ENCODE data around the gene BOD1L1. TPM values are rescaled to one million over a fixed set of nuclear protein-coding genes. Genes with fewer than 3 reads are reported as not detected.

BOD1L1 gene
- total RNA-seq, 2 donors from 2014 or later: 25.9 to 53.1 TPM

DNA sequence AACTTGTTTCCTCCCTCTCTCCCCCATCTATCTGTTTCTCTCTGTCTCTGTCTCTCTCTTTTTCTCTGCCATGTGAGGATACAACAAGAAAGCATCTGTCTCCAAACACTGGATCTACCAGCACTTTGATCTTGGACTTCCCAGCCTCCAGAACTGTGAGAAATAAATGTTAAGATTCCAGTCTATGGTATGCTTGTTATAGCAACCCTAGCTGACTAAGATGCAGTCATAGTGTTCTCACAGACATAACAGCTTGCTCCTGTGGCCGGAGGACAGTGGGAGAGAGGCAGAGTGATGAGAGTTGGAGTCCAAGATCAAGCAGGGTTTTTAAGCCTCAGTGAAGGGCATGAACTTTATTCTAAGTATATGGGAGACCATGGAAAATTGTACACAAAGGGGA is 74.4 kb downstream of the BOD1L1 start:
- H3K9me3 ChIP-seq: no peaks in the 10 kb centered on the region
- H3K4me3 ChIP-seq: no peak overlapping the region
- no peaks in the 10 kb centered on the region for H3K36me3 ChIP-seq
- no peak overlapping the region for H3K27ac ChIP-seq
- DNase-seq (ENCODE audit: low spot score) (no peak), ATAC-seq (ENCODE audit: insufficient number of reproducible peaks, low FRiP score, low read depth) (no peak)
- TF ChIP-seq, protein P1, sequence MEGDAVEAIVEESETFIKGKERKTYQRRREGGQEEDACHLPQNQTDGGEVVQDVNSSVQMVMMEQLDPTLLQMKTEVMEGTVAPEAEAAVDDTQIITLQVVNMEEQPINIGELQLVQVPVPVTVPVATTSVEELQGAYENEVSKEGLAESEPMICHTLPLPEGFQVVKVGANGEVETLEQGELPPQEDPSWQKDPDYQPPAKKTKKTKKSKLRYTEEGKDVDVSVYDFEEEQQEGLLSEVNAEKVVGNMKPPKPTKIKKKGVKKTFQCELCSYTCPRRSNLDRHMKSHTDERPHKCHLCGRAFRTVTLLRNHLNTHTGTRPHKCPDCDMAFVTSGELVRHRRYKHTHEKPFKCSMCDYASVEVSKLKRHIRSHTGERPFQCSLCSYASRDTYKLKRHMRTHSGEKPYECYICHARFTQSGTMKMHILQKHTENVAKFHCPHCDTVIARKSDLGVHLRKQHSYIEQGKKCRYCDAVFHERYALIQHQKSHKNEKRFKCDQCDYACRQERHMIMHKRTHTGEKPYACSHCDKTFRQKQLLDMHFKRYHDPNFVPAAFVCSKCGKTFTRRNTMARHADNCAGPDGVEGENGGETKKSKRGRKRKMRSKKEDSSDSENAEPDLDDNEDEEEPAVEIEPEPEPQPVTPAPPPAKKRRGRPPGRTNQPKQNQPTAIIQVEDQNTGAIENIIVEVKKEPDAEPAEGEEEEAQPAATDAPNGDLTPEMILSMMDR (IDR thresholded peaks at IDR 0.05): no peak
- peaks cover 0 to 7% of the 10 kb centered on the region in 2 donors for H3K4me1 ChIP-seq (ENCODE audit: control insufficient read depth in 1 of 2, low read depth in 2 of 2)
- H3K27me3 ChIP-seq (replicated peaks; ENCODE audit: insufficient read depth): peaks cover 5% of the 10 kb centered on the region

DNA sequence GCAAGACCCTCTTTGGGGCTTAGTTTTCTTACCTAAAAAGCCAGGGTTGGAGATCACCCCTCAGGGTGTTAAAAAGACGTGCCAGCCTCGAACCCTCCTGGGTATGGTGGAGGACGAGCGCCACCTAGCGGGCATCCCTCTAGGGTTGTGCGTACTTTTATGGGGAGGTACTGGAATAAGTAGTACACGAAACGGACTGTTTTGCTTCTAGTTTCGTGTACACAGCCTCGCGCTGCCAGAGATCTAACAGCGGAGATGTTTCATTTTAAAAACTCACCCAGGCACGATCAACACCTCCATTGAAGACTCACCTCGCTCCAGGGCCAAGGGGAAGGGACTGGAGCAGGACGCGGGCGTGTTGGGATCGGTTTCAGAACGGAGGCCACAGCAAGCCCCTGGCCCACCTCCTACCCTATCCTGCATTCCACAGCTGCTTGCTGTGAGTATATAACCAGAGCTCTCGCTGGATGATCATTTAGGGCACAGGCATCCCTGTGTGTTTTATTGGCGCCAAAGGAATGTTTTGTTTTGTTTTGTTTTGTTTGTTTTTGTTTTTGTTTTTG is 78.5 kb downstream of the BOD1L1 start:
- no peak overlapping the region for H3K27ac ChIP-seq
- no peaks in the 10 kb centered on the region for H3K36me3 ChIP-seq
- DNase-seq (ENCODE audit: low spot score): peak; percentile 29
- peak overlapping the region; percentile 42 for H3K4me3 ChIP-seq
- H3K27me3 ChIP-seq (replicated peaks; ENCODE audit: insufficient read depth): peaks cover 33% of the 10 kb centered on the region
- H3K4me1 ChIP-seq (ENCODE audit: control insufficient read depth in 1 of 2, low read depth in 2 of 2): peaks cover 17 to 37% of the 10 kb centered on the region in 2 donors
- ATAC-seq (ENCODE audit: insufficient number of reproducible peaks, low FRiP score, low read depth): peak; percentile 36
- TF ChIP-seq, protein P1 (IDR thresholded peaks at IDR 0.05): peak; percentile 86
- H3K9me3 ChIP-seq: no peaks in the 10 kb centered on the region

DNA sequence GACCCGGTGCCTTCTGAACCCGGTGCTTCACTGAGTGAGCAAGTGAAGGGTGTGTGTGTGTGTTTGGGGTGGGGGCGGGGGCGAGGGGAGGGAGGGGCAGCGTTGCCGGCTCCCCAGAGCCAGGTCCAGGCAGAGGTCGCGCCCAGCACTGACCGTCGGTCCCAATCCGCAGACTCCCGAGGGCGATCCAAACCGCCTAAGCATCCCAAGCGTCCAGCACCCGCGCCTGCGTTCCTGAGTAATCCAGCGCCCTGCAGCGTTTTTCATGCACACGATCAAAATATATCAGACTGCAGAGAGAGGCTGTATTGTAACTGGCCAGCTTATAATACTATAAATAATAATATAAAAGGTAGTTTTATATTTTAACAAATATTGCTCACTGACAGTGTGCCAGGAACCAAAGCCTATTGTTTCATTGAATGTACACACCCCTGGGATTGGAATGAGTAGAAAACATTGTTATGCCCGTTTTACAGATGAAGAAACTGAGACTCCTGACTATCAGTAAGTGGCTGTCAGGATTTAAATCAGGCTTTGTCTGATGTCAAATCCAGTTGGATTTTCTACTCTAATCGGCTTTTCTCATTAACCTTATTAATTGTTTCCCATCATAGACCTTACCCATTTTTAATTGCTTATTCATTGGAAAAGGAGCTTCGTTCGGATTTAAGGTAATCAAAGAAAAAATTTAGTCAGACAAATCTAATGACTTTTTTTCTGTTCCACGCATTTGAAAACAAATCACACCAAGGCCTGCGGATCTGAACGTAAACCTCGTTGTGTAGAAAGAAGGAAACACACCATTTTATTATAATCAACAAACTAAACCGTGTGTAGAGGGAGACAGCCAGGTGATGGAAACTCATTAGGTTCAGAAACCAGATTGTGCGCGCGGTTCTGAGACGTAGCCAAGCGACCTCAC is 79.2 kb downstream of the BOD1L1 start:
- ATAC-seq (ENCODE audit: insufficient number of reproducible peaks, low FRiP score, low read depth) (no peak), DNase-seq (ENCODE audit: low spot score) (no peak)
- no peaks in the 10 kb centered on the region for H3K9me3 ChIP-seq
- peaks cover 40% of the 10 kb centered on the region for H3K27me3 ChIP-seq (replicated peaks; ENCODE audit: insufficient read depth)
- H3K36me3 ChIP-seq: no peaks in the 10 kb centered on the region
- H3K27ac ChIP-seq: no peak overlapping the region
- TF ChIP-seq, protein P1 (IDR thresholded peaks at IDR 0.05): no peak
- H3K4me3 ChIP-seq: peak overlapping the region; percentile 64
- peaks cover 21 to 44% of the 10 kb centered on the region in 2 donors for H3K4me1 ChIP-seq (ENCODE audit: control insufficient read depth in 1 of 2, low read depth in 2 of 2)

DNA sequence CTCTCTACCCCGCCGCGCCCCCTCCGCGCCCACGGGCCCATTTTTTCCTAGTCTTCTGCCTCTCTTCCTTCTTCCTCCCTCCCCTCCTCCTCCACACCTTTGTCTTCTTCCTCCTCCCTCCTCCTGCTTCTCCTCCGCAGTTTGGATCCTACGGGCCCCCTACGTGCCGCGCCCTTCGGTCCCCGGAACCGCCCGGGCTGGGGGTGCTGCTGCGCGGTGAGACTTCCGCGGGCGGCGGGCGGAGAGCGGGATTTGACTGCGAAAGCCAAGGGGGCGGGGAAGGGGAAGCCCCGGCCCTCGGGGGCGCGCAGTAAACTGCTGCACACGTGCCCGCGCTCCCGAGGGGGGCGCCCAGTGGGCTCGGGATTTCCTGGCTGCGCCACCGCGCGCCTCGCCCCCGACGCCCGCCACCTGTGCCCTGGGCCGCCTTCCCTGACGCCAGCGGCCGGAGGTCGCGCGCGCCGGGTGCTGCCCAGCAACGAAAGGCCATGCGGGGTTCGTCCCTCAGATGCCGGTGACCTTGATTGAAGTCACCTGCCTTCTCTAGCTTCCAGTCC is 80.0 kb downstream of the BOD1L1 start:
- ATAC-seq (ENCODE audit: insufficient number of reproducible peaks, low FRiP score, low read depth): no peak
- H3K36me3 ChIP-seq: no peaks in the 10 kb centered on the region
- peaks cover 21 to 44% of the 10 kb centered on the region in 2 donors for H3K4me1 ChIP-seq (ENCODE audit: control insufficient read depth in 1 of 2, low read depth in 2 of 2)
- H3K27me3 ChIP-seq (replicated peaks; ENCODE audit: insufficient read depth): peaks cover 47% of the 10 kb centered on the region
- peak overlapping the region; percentile 64 for H3K4me3 ChIP-seq
- DNase-seq (ENCODE audit: low spot score): no peak
- peak overlapping the region in 1 of 2 donors; percentile 47 for H3K27ac ChIP-seq
- H3K9me3 ChIP-seq: no peaks in the 10 kb centered on the region
- TF ChIP-seq, protein P1 (IDR thresholded peaks at IDR 0.05): no peak

DNA sequence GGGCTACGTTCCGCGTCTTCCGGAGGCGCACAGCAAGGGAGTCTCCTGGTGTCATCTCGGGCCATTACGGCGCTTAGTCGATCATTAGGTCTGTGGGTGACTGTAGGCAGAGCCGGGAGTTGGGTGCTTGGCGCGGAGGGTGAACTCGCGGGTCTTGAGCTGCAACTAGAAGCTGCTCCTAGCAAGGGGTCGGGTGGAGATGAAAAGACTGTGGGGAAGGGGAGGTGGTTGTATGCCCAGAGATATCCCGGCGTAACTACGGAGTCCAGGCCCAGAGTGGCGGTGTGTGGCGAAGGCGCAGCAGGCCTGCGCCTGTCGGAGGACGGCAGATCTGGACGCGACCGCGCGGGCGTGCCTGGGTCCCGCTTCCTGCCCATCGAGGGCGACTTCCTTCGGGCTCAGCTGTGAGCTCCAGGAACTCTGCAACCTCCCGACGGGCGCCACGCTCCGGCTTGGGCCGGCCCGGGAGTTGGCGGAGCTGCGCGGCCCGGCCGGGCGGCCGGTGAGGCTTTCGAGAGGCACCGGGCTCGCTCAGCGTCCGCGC is 80.5 kb downstream of the BOD1L1 start:
- H3K4me1 ChIP-seq (ENCODE audit: control insufficient read depth in 1 of 2, low read depth in 2 of 2): peaks cover 26 to 48% of the 10 kb centered on the region in 2 donors
- peaks cover 51% of the 10 kb centered on the region for H3K27me3 ChIP-seq (replicated peaks; ENCODE audit: insufficient read depth)
- no peak overlapping the region for H3K27ac ChIP-seq
- TF ChIP-seq, protein P1 (IDR thresholded peaks at IDR 0.05): no peak
- peak overlapping the region; percentile 64 for H3K4me3 ChIP-seq
- H3K36me3 ChIP-seq: no peaks in the 10 kb centered on the region
- no peak for DNase-seq (ENCODE audit: low spot score)
- ATAC-seq (ENCODE audit: insufficient number of reproducible peaks, low FRiP score, low read depth): no peak
- no peaks in the 10 kb centered on the region for H3K9me3 ChIP-seq
